OCI-LY7 (cell line): ENCODE measurements around the gene NSL1. TPM values are rescaled to one million over a fixed set of nuclear protein-coding genes. Genes with fewer than 3 reads are reported as not detected.

ENCODE experiments used
- BruUV-seq: library from RNA; stranded (reverse); fragments of 400-500 nt; replicated peaks from 2 replicates; lab custom pipeline; 2021; lab: Mats Ljungman, UMichigan
- CTCF ChIA-PET: fragments of 300-600 bp; sonication (Branson Sonifier 250); formaldehyde crosslinking; loops from one replicate; lab custom pipeline; 2022; ENCODE audit warnings: antibody characterized with exemption; ENCODE audit not compliant: unreplicated experiment; lab: Charles Lee
- POLR2A ChIA-PET: fragments of 300-600 bp; sonication (Branson Sonifier 250); formaldehyde crosslinking; loops from one replicate; lab custom pipeline; 2022; ENCODE audit warnings: antibody characterized with exemption; lab: Charles Lee
- DNase-seq: peaks from one replicate; pipeline ENCODE4 v3.0.0-alpha.2; 2015; ENCODE audit warnings: low spot score
- H2AFZ ChIP-seq: fragments of 200-600 bp; sonication (generic), shearing (Covaris generic); 2 replicates; pipeline ENCODE4 v1.6.1; 2014; ENCODE audit warnings: mild to moderate bottlenecking, antibody characterized with exemption, low read length, moderate library complexity
- H3K27ac ChIP-seq: fragments of 200-600 bp; sonication (generic); 2 replicates; pipeline ENCODE4 v1.5.1; 2014; ENCODE audit warnings: mixed run types, low read depth, mild to moderate bottlenecking, moderate library complexity, low read length, inconsistent platforms; ENCODE audit not compliant: poor library complexity, severe bottlenecking
- H3K36me3 ChIP-seq: fragments of 200-600 bp; sonication (generic); 2 replicates; pipeline ENCODE4 v1.6.1; 2014; ENCODE audit warnings: mild to moderate bottlenecking, antibody characterized with exemption, low read length, moderate library complexity, mixed read lengths; ENCODE audit not compliant: insufficient read depth
- H3K4me1 ChIP-seq: fragments of 200-600 bp; sonication (generic); 2 replicates; pipeline ENCODE4 v1.5.1; 2014; ENCODE audit warnings: mild to moderate bottlenecking, low read length; ENCODE audit not compliant: insufficient read depth, poor library complexity, severe bottlenecking
- H3K4me2 ChIP-seq: fragments of 200-600 bp; sonication (generic); 2 replicates; pipeline ENCODE4 v1.6.1; 2014; ENCODE audit warnings: mild to moderate bottlenecking, low read length
- H3K4me3 ChIP-seq: fragments of 200-600 bp; sonication (generic); 2 replicates; pipeline ENCODE4 v1.5.1; 2014; ENCODE audit warnings: mild to moderate bottlenecking, low read depth, low read length; ENCODE audit not compliant: poor library complexity, severe bottlenecking
- H3K79me2 ChIP-seq: fragments of 200-600 bp; sonication (generic); 2 replicates; pipeline ENCODE4 v1.6.1; 2016; ENCODE audit warnings: low read depth, mild to moderate bottlenecking, low read length, moderate library complexity, mixed read lengths; ENCODE audit not compliant: insufficient read depth
- H3K9me2 ChIP-seq: fragments of 200-600 bp; sonication (generic); 2 replicates; pipeline ENCODE4 v1.6.1; 2016; ENCODE audit warnings: mild to moderate bottlenecking, low read length, mixed read lengths; ENCODE audit not compliant: insufficient read depth
- H3K9me3 ChIP-seq: fragments of 200-600 bp; sonication (generic); 2 replicates; pipeline ENCODE4 v1.6.1; 2014; ENCODE audit warnings: mild to moderate bottlenecking, mixed run types, low read length, mixed read lengths
- H4K20me1 ChIP-seq: fragments of 200-600 bp; sonication (generic); 2 replicates; pipeline ENCODE4 v1.6.1; 2014; ENCODE audit warnings: mild to moderate bottlenecking, antibody characterized with exemption, low read length, moderate library complexity, mixed read lengths; ENCODE audit not compliant: insufficient read depth
- CTCF ChIP-seq: fragments of 200-600 bp; sonication (generic); conservative IDR thresholded peaks from 2 replicates; pipeline ENCODE4 v1.5.1; 2014; ENCODE audit warnings: mild to moderate bottlenecking, antibody characterized with exemption, low read length, moderate library complexity, mixed read lengths
- EZH2phosphoT487 ChIP-seq: fragments of 200-600 bp; sonication (generic); IDR thresholded peaks from 2 replicates; pipeline ENCODE4 v1.6.1; 2018; ENCODE audit warnings: low read depth, borderline replicate concordance, mild to moderate bottlenecking, mixed run types, antibody characterized with exemption, low read length, moderate library complexity, mixed read lengths
- intact Hi-C: fragments of 100-400 bp; cut with micrococcal nuclease; formaldehyde crosslinking; loops from one replicate; pipeline ENCODE4 v1.10.0; 2022; ENCODE audit not compliant: unreplicated experiment
- total RNA-seq, 2 experiments: library from RNA; depleted of rRNA in 1 of 2; stranded (reverse); fragments of >200 nt in 1 of 2; shearing (Covaris generic) in 1 of 2; gene quantifications; 2 replicates each; pipeline ENCODE4 v1.2.3, GENCODE V29; 2014 to 2022

The NSL1 gene
- total RNA-seq, 2 experiments from 2014 or later: 66.8 to 70.9 TPM

GRCh38 chr1:212678456-212679410, 112.8 kb downstream of the NSL1 start:
- H4K20me1 ChIP-seq: no peaks in the 10 kb centered on the region
- H3K4me3 ChIP-seq: no peak overlapping the region
- no peaks in the 10 kb centered on the region for H3K36me3 ChIP-seq
- TF ChIP-seq EZH2phosphoT487 (no peak), CTCF (no peak)
- ChIA-PET POLR2A (interaction anchor here (0.6 kb wide), 1 partner anchor 369 kb away, joined by 3 read pairs; no protein-coding TSS in a partner anchor), CTCF (interaction anchor here (0.5 to 0.6 kb wide), 2 partner anchors 94 to 200 kb away, joined by 3 read pairs; no protein-coding TSS in a partner anchor)
- H3K27ac ChIP-seq: no peak overlapping the region
- no TSS peak for BruUV-seq
- peaks cover 28% of the 10 kb centered on the region for H3K4me1 ChIP-seq
- peak overlapping the region; percentile 39; the same call in 1 of the 2 replicates for H2AFZ ChIP-seq
- DNase-seq: peak; percentile 23
- intact Hi-C loops: no loop called here
- no peaks in the 10 kb centered on the region for H3K9me3 ChIP-seq
- 0 out of 2 replicates have a peak overlapping the region, but pooled peaks have one; percentile 1 for H3K4me2 ChIP-seq
- no peaks in the 10 kb centered on the region for H3K79me2 ChIP-seq
- H3K9me2 ChIP-seq: no peaks in the 10 kb centered on the region

GRCh38 chr1:212677573-212677972, 114.0 kb downstream of the NSL1 start:
- Histone ChIP-seq H3K4me2 (no peak overlapping the region), H2AFZ (no peak overlapping the region), H3K79me2 (no peaks in the 10 kb centered on the region), H3K4me1 (peaks cover 16% of the 10 kb centered on the region), H4K20me1 (no peaks in the 10 kb centered on the region), H3K9me3 (no peaks in the 10 kb centered on the region), H3K4me3 (no peak overlapping the region), H3K9me2 (no peaks in the 10 kb centered on the region), H3K36me3 (no peaks in the 10 kb centered on the region), H3K27ac (no peak overlapping the region)
- POLR2A ChIA-PET: interaction anchor here (0.6 to 1.4 kb wide), 4 partner anchors 55 to 370 kb away, joined by 3 read pairs; partner anchors contain the start of gene ATF3
- TF ChIP-seq CTCF (no peak), EZH2phosphoT487 (no peak)
- DNase-seq: no peak
- BruUV-seq: no TSS peak
- intact Hi-C loops: no loop called here
- CTCF ChIA-PET: interaction anchor here (1.0 kb wide), 1 partner anchor 13 kb away, joined by 4 read pairs; no protein-coding TSS in a partner anchor
